Midbrain (tissue), 1 donor: ENCODE measurements around the gene AMH.
"Not testable (repeated sequence)": the region's sequence is repeated elsewhere in the genome, so short reads cannot be mapped to it uniquely, and the experiment has no call there.

Experiments used
- DNase-seq: peaks from one replicate; lab custom pipeline; 2025; lab: John Stamatoyannopoulos, UW

The AMH gene

GRCh38 chr19:2249010-2249866 is at the start of gene AMH:
Gene AMH, plus strand, starts transcription at chr19:2249323. Its CDS starts 10 bp downstream, at chr19:2249333.
- DNase-seq = no peak

- DNase-seq = no peak
Measured at GRCh38 chr19:2199861-2200623, 49.1 kb upstream of the AMH start.

GRCh38 chr19:2200624-2201294 is 48.4 kb upstream of the AMH start:
- DNase-seq = not testable (repeated sequence)

GRCh38 chr19:2201473-2202148 is 47.5 kb upstream of the AMH start:
- no peak for DNase-seq

GRCh38 chr19:2202366-2202765 is 46.8 kb upstream of the AMH start:
- no peak for DNase-seq

GRCh38 chr19:2207008-2207407 is 42.1 kb upstream of the AMH start:
- DNase-seq = no peak

- no peak for DNase-seq
Measured at GRCh38 chr19:2207991-2208860, 40.9 kb upstream of the AMH start.

GRCh38 chr19:2208975-2209374 is 40.1 kb upstream of the AMH start:
- no peak for DNase-seq

- no peak for DNase-seq
Measured at GRCh38 chr19:2209408-2209807, 39.7 kb upstream of the AMH start.

GRCh38 chr19:2210206-2210605 is 38.9 kb upstream of the AMH start:
- DNase-seq = no peak

- DNase-seq = no peak
Measured at GRCh38 chr19:2210987-2211740, 38.0 kb upstream of the AMH start.

GRCh38 chr19:2212861-2213711 is 36.0 kb upstream of the AMH start:
- no peak for DNase-seq

GRCh38 chr19:2213799-2214198 is 35.3 kb upstream of the AMH start:
- DNase-seq = no peak

- DNase-seq = no peak
Measured at GRCh38 chr19:2214251-2214650, 34.9 kb upstream of the AMH start.

- DNase-seq = no peak
Measured at GRCh38 chr19:2215281-2215751, 33.8 kb upstream of the AMH start.

- no peak for DNase-seq
Measured at GRCh38 chr19:2216361-2217225, 32.5 kb upstream of the AMH start.

GRCh38 chr19:2217591-2217990 is 31.5 kb upstream of the AMH start:
- DNase-seq = no peak

GRCh38 chr19:2219726-2220125 is 29.4 kb upstream of the AMH start:
- DNase-seq = no peak
